HCT116 (cell line): ENCODE measurements around the gene ZNF791. TPM values are rescaled to one million over a fixed set of nuclear protein-coding genes. Genes with fewer than 3 reads are reported as not detected.

ENCODE experiments used
- ATAC-seq: fragments of 200-7000 bp; cut with Tn5 transposase; 2 replicates; pipeline ENCODE4 v1.9.1; 2020; ENCODE audit warnings: mild to moderate bottlenecking, moderate library complexity
- BruUV-seq: library from RNA; stranded (reverse); fragments of 400-500 nt; replicated peaks from 2 replicates; lab custom pipeline; 2021; lab: Mats Ljungman, UMichigan
- CTCF ChIA-PET: fragments of 300-600 bp; sonication (Branson Sonifier 250); formaldehyde crosslinking; loops from one replicate; lab custom pipeline; 2021; ENCODE audit warnings: antibody characterized with exemption; lab: Charles Lee
- POLR2A ChIA-PET: fragments of 300-600, 350-600 bp; sonication (Branson Sonifier 250); formaldehyde crosslinking; loops from one replicate; lab custom pipeline; 2021; ENCODE audit warnings: antibody characterized with exemption; lab: Charles Lee
- RAD21 ChIA-PET, 2 experiments: fragments of 300-600 bp; sonication (Branson Sonifier 250); formaldehyde crosslinking; loops; one replicate each; lab custom pipeline; 2023; ENCODE audit warnings: low total read pairs in 2 of 2; ENCODE audit not compliant: uncharacterized antibody in 2 of 2, unreplicated experiment in 2 of 2, low non-redundant PET in 1 of 2; lab: Charles Lee
- DNase-seq: peaks from one replicate; pipeline ENCODE4 v3.0.0-alpha.2; 2010; ENCODE audit warnings: low read depth, low spot score
- H2AFZ ChIP-seq: fragments of 200-600 bp; shearing (Covaris generic), sonication (generic); 2 replicates; pipeline ENCODE4 v1.6.1; 2017; ENCODE audit warnings: low read depth, mixed run types, mixed read lengths, antibody characterized with exemption, low read length; ENCODE audit not compliant: poor library complexity, severe bottlenecking
- H3K27ac ChIP-seq: 2 replicates; pipeline ENCODE4 v1.5.1; 2012; ENCODE audit warnings: low read depth, low read length
- H3K27me3 ChIP-seq: fragments of 200-600 bp; sonication (generic); 2 replicates; pipeline ENCODE4 v1.6.1; 2016; ENCODE audit warnings: mixed run types, low read length, mixed read lengths; ENCODE audit not compliant: insufficient read depth
- H3K36me3 ChIP-seq, 2 experiments: fragments of 200-500 bp in 1 of 2; fragments of 200-600 bp in 1 of 2; sonication (Bioruptor generic) in 1 of 2; sonication (generic) in 1 of 2; 2 replicates each; pipeline versions ENCODE4 v1.5.1 to v1.6.1; 2014 to 2016; ENCODE audit warnings: low read length in 2 of 2, inconsistent platforms in 1 of 2, mixed read lengths in 1 of 2, mixed run types in 1 of 2; ENCODE audit not compliant: insufficient read depth in 2 of 2, control insufficient read depth in 1 of 2
- H3K4me1 ChIP-seq, 2 experiments: fragments of 200-600 bp in 1 of 2; sonication (generic) in 1 of 2; 2 replicates each; pipeline versions ENCODE4 v1.5.1 to v1.6.1; 2012 to 2017; ENCODE audit warnings: low read length in 2 of 2, inconsistent platforms in 1 of 2, mild to moderate bottlenecking in 1 of 2, mixed read lengths in 1 of 2, mixed run types in 1 of 2, moderate library complexity in 1 of 2; ENCODE audit not compliant: insufficient read depth in 2 of 2, control insufficient read depth in 1 of 2
- H3K4me2 ChIP-seq: fragments of 200-600 bp; sonication (generic); 2 replicates; pipeline ENCODE4 v1.6.1; 2017; ENCODE audit warnings: mixed run types, low read length, mixed read lengths
- H3K4me3 ChIP-seq, 2 experiments: fragments of 200-600 bp in 1 of 2; sonication (generic) in 1 of 2; replicated peaks in 1 of 2; 2 replicates each; pipeline ENCODE4 v1.5.1; 2011 to 2016; ENCODE audit warnings: low read length in 2 of 2, control low read depth in 1 of 2, low read depth in 1 of 2, mild to moderate bottlenecking in 1 of 2, mixed read lengths in 1 of 2, mixed run types in 1 of 2
- H3K79me2 ChIP-seq: fragments of 200-600 bp; sonication (generic); 2 replicates; pipeline ENCODE4 v1.6.1; 2017; ENCODE audit warnings: mild to moderate bottlenecking, mixed run types, low read length, moderate library complexity, mixed read lengths; ENCODE audit not compliant: insufficient read depth
- H3K9ac ChIP-seq: fragments of 200-600 bp; sonication (generic); 2 replicates; pipeline ENCODE4 v1.6.1; 2016; ENCODE audit warnings: low read length, mixed read lengths
- H3K9me2 ChIP-seq: fragments of 200-600 bp; sonication (generic), shearing (Covaris generic); 2 replicates; pipeline ENCODE4 v1.6.1; 2017; ENCODE audit warnings: mixed run types, mild to moderate bottlenecking, moderate library complexity; ENCODE audit not compliant: insufficient read depth
- H3K9me3 ChIP-seq, 2 experiments: fragments of 200-500 bp in 1 of 2; fragments of 200-600 bp in 1 of 2; sonication (Bioruptor generic) in 1 of 2; sonication (generic) in 1 of 2; 2 replicates each; pipeline ENCODE4 v1.6.1; 2014 to 2017; ENCODE audit warnings: low read length in 2 of 2, mixed read lengths in 2 of 2, inconsistent platforms in 1 of 2, low read depth in 1 of 2, mild to moderate bottlenecking in 1 of 2, mixed run types in 1 of 2, moderate library complexity in 1 of 2; ENCODE audit not compliant: control insufficient read depth in 1 of 2, insufficient read depth in 1 of 2
- H4K20me1 ChIP-seq: fragments of 200-600 bp; sonication (generic), shearing (Covaris generic); 2 replicates; pipeline ENCODE4 v1.6.1; 2017; ENCODE audit warnings: mixed run types, mild to moderate bottlenecking, moderate library complexity; ENCODE audit not compliant: insufficient read depth
- ATF3 ChIP-seq: IDR thresholded peaks from 2 replicates; pipeline ENCODE4 v1.6.1; 2012
- CEBPB ChIP-seq: IDR thresholded peaks from 2 replicates; pipeline ENCODE4 v1.6.1; 2012; ENCODE audit warnings: low read depth
- EGR1 ChIP-seq: IDR thresholded peaks from 2 replicates; pipeline ENCODE4 v1.6.1; 2012; ENCODE audit warnings: low read depth
- EZH2 ChIP-seq: fragments of 200-600 bp; sonication (generic); IDR thresholded peaks from 2 replicates; pipeline ENCODE4 v1.6.1; 2017; ENCODE audit warnings: antibody characterized with exemption, mixed run types
- POLR2AphosphoS5 ChIP-seq: IDR thresholded peaks from 2 replicates; pipeline ENCODE4 v1.6.1; 2011; ENCODE audit warnings: mild to moderate bottlenecking, low read depth, low read length, moderate library complexity
- SP1 ChIP-seq: IDR thresholded peaks from 2 replicates; pipeline ENCODE4 v1.6.1; 2012; ENCODE audit warnings: low read depth
- TCF7L2 ChIP-seq: IDR thresholded peaks from 2 replicates; pipeline ENCODE4 v1.7.0; 2011; ENCODE audit warnings: borderline replicate concordance, inconsistent platforms; ENCODE audit not compliant: insufficient read depth, insufficient read length; ENCODE audit errors: extremely low read depth
- ZBTB33 ChIP-seq: IDR thresholded peaks from 2 replicates; pipeline ENCODE4 v1.6.1; 2011; ENCODE audit warnings: mild to moderate bottlenecking, low read length, moderate library complexity; ENCODE audit not compliant: insufficient replicate concordance; ENCODE audit errors: extremely low read depth
- ZFX ChIP-seq: fragments of 450-650 bp; IDR thresholded peaks from 2 replicates; pipeline ENCODE4 v1.6.1; 2017
- intact Hi-C: fragments of 100-400 bp; cut with micrococcal nuclease; formaldehyde crosslinking; loops from 2 replicates; pipeline ENCODE4 v1.10.0; 2022
- total RNA-seq: library from RNA; stranded (reverse); gene quantifications from one replicate; pipeline ENCODE4 v1.2.1, GENCODE V29; 2021; ENCODE audit not compliant: unreplicated experiment

ZNF791 gene
- total RNA-seq, 1 experiment from 2014 or later, result 21.2 TPM

- ChIA-PET POLR2A (no interaction called here), RAD21 (interaction anchor here in 1 of 2 experiments (0.6 kb wide), 1 partner anchor 99 kb away, joined by 4 read pairs; no protein-coding TSS in a partner anchor), CTCF (interaction anchor here (1.2 kb wide), 1 partner anchor 55 kb away, joined by 3 read pairs; no protein-coding TSS in a partner anchor)
- intact Hi-C loops, result loop anchor here (5.0 to 10.0 kb wide), 2 partner anchors 54 to 742 kb away; partner anchors contain the start of genes ZNF490, ZNF700 and ZNF791
- Histone ChIP-seq H3K9me3 (no peaks in the 10 kb centered on the region), H2AFZ (peak within 1 kb of the TSS; percentile 22), H3K27me3 (no peaks in the 10 kb centered on the region), H3K27ac (peak within 1 kb of the TSS; percentile 58), H3K79me2 (peaks cover 28% of the 10 kb centered on the region; the same call in 1 of the 2 replicates), H3K36me3 (peaks cover 0 to 10% of the 10 kb centered on the region in 2 experiments; a peak in 2 of 4 replicates), H4K20me1 (no peaks in the 10 kb centered on the region), H3K9me2 (no peaks in the 10 kb centered on the region), H3K4me2 (peak within 1 kb of the TSS; percentile 92), H3K4me3 (peak within 1 kb of the TSS; percentile 61 to 84), H3K4me1 (peaks cover 19 to 37% of the 10 kb centered on the region in 2 experiments), H3K9ac (peak within 1 kb of the TSS; percentile 76)
- ATAC-seq (peak; percentile 81), DNase-seq (no peak)
- no peak for TF ChIP-seq EGR1
- peak; percentile 50; the same call in 1 of the 2 replicates for TF ChIP-seq POLR2AphosphoS5
- TF ChIP-seq ZBTB33, result no peak
- no peak for TF ChIP-seq ATF3
- no peak for TF ChIP-seq SP1
- TF ChIP-seq ZFX, result peak; percentile 43; the same call in 1 of the 2 replicates
- TF ChIP-seq CEBPB, result no peak
- TF ChIP-seq TCF7L2, result no peak
- no peak for TF ChIP-seq EZH2
- BruUV-seq, result no TSS peak
Observed at GRCh38 chr19:12666265-12667048, 55.7 kb downstream of the ZNF791 start, which contains the start of the genes MAN2B1 and WDR83. Gene MAN2B1 (minus strand): TSS chr19:12666742. CDS start chr19:12666701, 41 bp downstream. Gene WDR83 (plus strand): TSS chr19:12666807. CDS start chr19:12669791, 2,984 bp downstream.
